Body of pancreas (tissue), 4 donors: ENCODE results near the gene MED19. TPM values are rescaled to one million over a fixed set of nuclear protein-coding genes. Genes with fewer than 3 reads are reported as not detected.

Source experiments
- ATAC-seq: fragments of 150-250 bp; one replicate; pipeline ENCODE4 v1.9.1; 2016
- DNase-seq, 4 donors: peaks; one replicate each; pipeline ENCODE4 v3.0.0-alpha.2; 2019
- H3K27ac ChIP-seq, 4 donors: fragments of 200-600 bp; sonication (generic); 1 replicate in 3 of 4; 2 replicates in 1 of 4; pipeline versions ENCODE4 v1.5.1 to v1.6.1; 2016 to 2019; ENCODE audit warnings: mild to moderate bottlenecking in 1 of 4, mixed read lengths in 1 of 4, moderate library complexity in 1 of 4
- H3K27me3 ChIP-seq, 2 donors: fragments of 200-600 bp; sonication (generic); one replicate each; pipeline ENCODE4 v1.6.0; 2016; ENCODE audit warnings: mild to moderate bottlenecking in 1 of 2
- H3K36me3 ChIP-seq, 2 donors: fragments of 200-600 bp; sonication (generic); replicated peaks in 1 of 2; 2 replicates each; pipeline ENCODE4 v1.5.1; 2016; ENCODE audit warnings: low read depth in 2 of 2; ENCODE audit not compliant: insufficient read depth in 1 of 2
- H3K4me1 ChIP-seq: fragments of 200-600 bp; sonication (generic); one replicate; pipeline ENCODE4 v1.6.0; 2016
- H3K4me3 ChIP-seq, 2 donors: fragments of 200-600 bp; sonication (generic); 1 replicate in 1 of 2; 2 replicates in 1 of 2; pipeline ENCODE4 v1.5.1; 2016 to 2019
- H3K9me3 ChIP-seq, 3 donors: fragments of 200-600 bp; sonication (generic); 1 replicate in 2 of 3; 2 replicates in 1 of 3; pipeline ENCODE4 v1.5.1; 2016
- CTCF ChIP-seq, 7 experiments: fragments of 450-650 bp in 4 of 7; fragments of 200-600 bp in 3 of 7; sonication (generic) in 3 of 7; IDR thresholded peaks; one replicate each; pipeline ENCODE4 v1.5.1; 2016 to 2019; ENCODE audit warnings: antibody characterized with exemption in 7 of 7
- POLR2A ChIP-seq, 3 donors: fragments of 450-650 bp; IDR thresholded peaks; one replicate each; pipeline ENCODE4 v1.6.1; 2016; ENCODE audit warnings: antibody characterized with exemption in 3 of 3, mild to moderate bottlenecking in 2 of 3
- WGBS, 2 donors: methylation state at CpG; one replicate each; pipeline ENCODE4 v1.1.5; 2017; 5-methylcytosine and 5-hydroxymethylcytosine counted together
- intact Hi-C: fragments of 100-400 bp; cut with DNase I; formaldehyde crosslinking; loops from one replicate; pipeline ENCODE4 v1.15.1; 2023
- total RNA-seq, 2 donors: library from RNA; depleted of rRNA; stranded (reverse); fragments of >200 nt; gene quantifications; one replicate each; pipeline ENCODE4 v1.1.0, GENCODE V29; 2016

Gene MED19
- total RNA-seq, 2 donors from 2014 or later, result 15.5 to 17.4 TPM

DNA sequence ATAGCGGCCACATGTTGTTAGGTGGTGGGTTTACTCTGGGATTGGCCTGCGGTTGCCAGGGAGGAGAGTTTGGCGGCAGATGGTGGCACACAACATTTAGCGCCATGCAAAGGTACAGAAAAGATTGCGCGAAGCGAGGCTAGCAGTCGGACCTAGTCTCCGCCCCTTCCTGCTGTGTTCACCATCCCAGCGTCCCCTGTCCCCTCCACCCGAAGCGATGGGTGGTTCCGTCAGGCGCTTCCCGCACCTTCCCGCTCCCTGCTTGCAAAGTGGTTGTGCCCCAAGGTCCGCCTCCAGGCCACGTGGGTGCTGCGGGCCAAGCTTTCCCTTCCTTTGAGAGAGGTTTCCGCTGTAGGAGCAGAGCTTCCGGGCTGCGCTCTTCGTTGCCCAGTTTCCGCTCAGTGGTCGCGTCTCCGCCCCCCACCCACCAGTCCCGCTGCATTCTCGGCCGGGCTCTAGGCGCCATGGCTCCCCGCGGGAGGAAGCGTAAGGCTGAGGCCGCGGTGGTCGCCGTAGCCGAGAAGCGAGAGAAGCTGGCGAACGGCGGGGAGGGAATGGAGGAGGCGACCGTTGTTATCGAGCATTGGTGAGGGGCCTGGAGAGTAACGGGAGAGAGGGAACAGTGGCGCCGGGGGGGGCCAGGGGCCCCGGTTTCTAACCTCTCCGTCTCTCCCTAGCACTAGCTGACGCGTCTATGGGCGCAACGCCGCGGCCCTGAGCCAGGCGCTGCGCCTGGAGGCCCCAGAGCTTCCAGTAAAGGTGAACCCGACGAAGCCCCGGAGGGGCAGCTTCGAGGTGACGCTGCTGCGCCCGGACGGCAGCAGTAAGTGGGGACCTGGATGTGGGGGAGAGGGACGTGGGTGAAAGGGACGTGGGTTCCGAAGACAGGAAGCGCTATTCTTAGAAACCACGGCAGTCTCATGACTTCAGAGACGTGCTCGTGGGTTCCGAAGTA is 29.4 kb upstream of the MED19 start, which contains the start of gene SELENOH:
SELENOH (plus strand) TSS at position 360 of the 955 bp plus-strand sequence; CDS start at position 465, 105 bp downstream.
- WGBS, 2 donors, result 1 to 2% methylated on average over 34 to 75 of the region's 75 CpGs
- peak; percentile 100 for ATAC-seq
- TF ChIP-seq POLR2A (IDR thresholded peaks at IDR 0.05) (peak; percentile 78 to 94 (median 94)), CTCF (IDR thresholded peaks at IDR 0.05) (peak in 1 of 7 experiments; percentile 18)
- intact Hi-C loops, result no loop called here
- H3K4me3 ChIP-seq, result peak within 1 kb of the TSS; percentile 81 to 91
- peaks cover 16% of the 10 kb centered on the region for H3K4me1 ChIP-seq
- no peaks in the 10 kb centered on the region for H3K36me3 ChIP-seq
- H3K27ac ChIP-seq, result peak within 1 kb of the TSS; percentile 66 to 94 (median 76)
- H3K27me3 ChIP-seq, result no peaks in the 10 kb centered on the region
- H3K9me3 ChIP-seq, result no peaks in the 10 kb centered on the region
- peak; percentile 96 to 98 (median 96) for DNase-seq

DNA sequence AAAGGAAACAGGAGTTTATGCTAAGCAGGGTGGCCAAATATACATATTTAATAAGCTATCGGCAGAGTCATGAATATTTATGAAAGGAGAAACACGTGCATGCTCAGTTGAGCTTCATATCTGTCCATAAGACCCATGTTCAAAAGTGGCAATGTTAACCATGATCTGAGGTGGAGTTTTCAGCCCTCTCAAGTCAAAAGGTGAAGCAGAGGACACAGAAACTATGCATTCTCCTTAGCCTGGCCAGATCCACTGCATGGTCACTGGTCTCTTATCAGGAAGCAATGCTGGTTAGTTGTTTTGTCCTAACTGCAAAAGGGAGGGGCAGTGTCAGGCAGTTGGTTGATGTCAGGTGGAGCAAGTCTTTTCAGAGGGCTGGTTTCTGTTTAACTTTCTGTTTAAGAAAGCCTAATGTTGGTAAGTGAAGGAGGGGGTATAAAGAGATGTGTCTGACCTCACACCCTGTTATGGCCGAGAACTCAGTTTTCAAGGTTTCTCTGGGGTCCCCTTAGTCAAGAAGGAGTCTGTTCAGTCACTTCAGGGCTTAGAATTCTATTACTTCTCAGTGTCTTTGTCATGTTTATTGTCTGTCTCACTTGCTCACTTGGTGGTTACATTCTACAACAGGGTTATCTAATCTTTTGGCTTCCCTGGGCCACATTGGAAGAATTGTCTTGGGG is 23.7 kb upstream of the MED19 start:
- H3K27ac ChIP-seq, result no peak overlapping the region
- peaks cover 4% of the 10 kb centered on the region for H3K4me1 ChIP-seq
- 63 to 72% methylated on average over 3 of the region's 3 CpGs for WGBS, 2 donors
- intact Hi-C loops, result no loop called here
- H3K27me3 ChIP-seq, result no peaks in the 10 kb centered on the region
- H3K9me3 ChIP-seq, result no peaks in the 10 kb centered on the region
- H3K4me3 ChIP-seq, result no peak overlapping the region
- ATAC-seq (no peak), DNase-seq (no peak)
- TF ChIP-seq POLR2A (IDR thresholded peaks at IDR 0.05) (no peak), CTCF (IDR thresholded peaks at IDR 0.05) (no peak)
- no peaks in the 10 kb centered on the region for H3K36me3 ChIP-seq

- TF ChIP-seq CTCF (IDR thresholded peaks at IDR 0.05) (no peak), POLR2A (IDR thresholded peaks at IDR 0.05) (no peak)
- no peak overlapping the region for H3K4me3 ChIP-seq
- H3K4me1 ChIP-seq, result no peaks in the 10 kb centered on the region
- ATAC-seq (no peak), DNase-seq (no peak)
- no peaks in the 10 kb centered on the region for H3K27me3 ChIP-seq
- no peak overlapping the region for H3K27ac ChIP-seq
- no peaks in the 10 kb centered on the region for H3K36me3 ChIP-seq
- WGBS, 2 donors, result 95 to 100% methylated on average over 1 of the region's 1 CpG
- H3K9me3 ChIP-seq, result no peaks in the 10 kb centered on the region
- intact Hi-C loops, result no loop called here
These were observed 20.6 kb upstream of the MED19 start for GRCh38 chr11:57732661-57733060.

- intact Hi-C loops, result no loop called here
- no peaks in the 10 kb centered on the region for H3K4me1 ChIP-seq
- H3K36me3 ChIP-seq, result no peaks in the 10 kb centered on the region
- no peak for TF ChIP-seq POLR2A (IDR thresholded peaks at IDR 0.05)
- TF ChIP-seq CTCF (IDR thresholded peaks at IDR 0.05), result no peak
- H3K27me3 ChIP-seq, result no peaks in the 10 kb centered on the region
- H3K9me3 ChIP-seq, result no peaks in the 10 kb centered on the region
- H3K4me3 ChIP-seq, result no peak overlapping the region
- no peak for DNase-seq
- ATAC-seq, result no peak
- WGBS, 2 donors, result 92 to 96% methylated on average over 7 of the region's 7 CpGs
- no peak overlapping the region for H3K27ac ChIP-seq
These were observed 17.5 kb upstream of the MED19 start for GRCh38 chr11:57729479-57729878.
